HepG2 (cell line): ENCODE data around the gene TRAPPC1. TPM values are rescaled to one million over a fixed set of nuclear protein-coding genes. Genes with fewer than 3 reads are reported as not detected.

ENCODE experiments used
- BRD4 ChIP-seq: sonication (generic); formaldehyde crosslinking; IDR thresholded peaks from 2 replicates; pipeline ENCODE4 v1.4.0; 2020; ENCODE audit warnings: missing genetic modification reagents
- IRF9 ChIP-seq: sonication (generic); formaldehyde crosslinking; IDR thresholded peaks from 2 replicates; pipeline ENCODE4 v1.8.0; 2022; ENCODE audit warnings: missing genetic modification reagents, mild to moderate bottlenecking, borderline replicate concordance
- LCORL ChIP-seq, 2 experiments: fragments of 450-650 bp in 1 of 2; sonication (generic) in 1 of 2; formaldehyde crosslinking in 1 of 2; IDR thresholded peaks; 2 replicates each; pipeline versions ENCODE4 v1.5.0 to v1.6.1; 2017 to 2020; ENCODE audit warnings: antibody characterized with exemption in 1 of 2, missing genetic modification reagents in 1 of 2
- SIX1 ChIP-seq: sonication (generic); formaldehyde crosslinking; IDR thresholded peaks from 2 replicates; pipeline ENCODE4 v1.4.0; 2020; ENCODE audit warnings: missing genetic modification reagents, borderline replicate concordance
- ZFAT ChIP-seq: sonication (generic); formaldehyde crosslinking; conservative IDR thresholded peaks from 2 replicates; pipeline ENCODE4 v1.8.1; 2023; ENCODE audit warnings: missing genetic modification reagents, inconsistent platforms
- ZFX ChIP-seq: sonication (generic); formaldehyde crosslinking; IDR thresholded peaks from 2 replicates; pipeline ENCODE4 v1.4.0; 2020; ENCODE audit warnings: mild to moderate bottlenecking, low read depth, missing genetic modification reagents, moderate library complexity
- ZNF10 ChIP-seq: sonication (generic); formaldehyde crosslinking; IDR thresholded peaks from 2 replicates; pipeline ENCODE4 v1.4.0; 2020; ENCODE audit warnings: mild to moderate bottlenecking, low read depth, missing genetic modification reagents, borderline replicate concordance
- ZNF556 ChIP-seq: sonication (generic); formaldehyde crosslinking; IDR thresholded peaks from 2 replicates; pipeline ENCODE4 v1.4.0; 2020; ENCODE audit warnings: mild to moderate bottlenecking, missing genetic modification reagents, borderline replicate concordance
- ZNF646 ChIP-seq: sonication (generic); formaldehyde crosslinking; IDR thresholded peaks from 2 replicates; pipeline ENCODE4 v1.9.0; 2021; ENCODE audit warnings: mild to moderate bottlenecking, missing genetic modification reagents
- ZNF724P ChIP-seq: sonication (generic); formaldehyde crosslinking; IDR thresholded peaks from 2 replicates; pipeline ENCODE4 v1.8.0; 2022; ENCODE audit warnings: missing genetic modification reagents, borderline replicate concordance
- polyA plus RNA-seq, 8 experiments: library from polyadenylated mRNA; depleted of rRNA in 3 of 8; stranded (reverse) in 7 of 8; unstranded in 1 of 8; fragments of >200 nt; fragmentation: Illumina TruSeq in 4 of 8; extraction: Trizol in 4 of 8; gene quantifications; 2 replicates each; pipeline versions ENCODE4 v1.2.1 to v1.2.3, GENCODE V29; 2011 to 2016; ENCODE audit warnings: low read depth in 4 of 8, missing spikeins in 1 of 8, mixed read lengths in 1 of 8; ENCODE audit not compliant: insufficient read depth in 1 of 8
- total RNA-seq, 5 experiments: library from RNA; depleted of rRNA; stranded (reverse); fragments of >200 nt; fragmentation: Illumina TruSeq; extraction: Trizol; gene quantifications; 2 replicates each; pipeline ENCODE4 v1.2.3, GENCODE V29; 2016; ENCODE audit warnings: low read depth in 1 of 5
- TF ChIP-seq, protein P1 (sequence below): sonication (generic); formaldehyde crosslinking; IDR thresholded peaks from 2 replicates; pipeline ENCODE4 v1.4.0; 2020; ENCODE audit warnings: missing genetic modification reagents, mild to moderate bottlenecking, borderline replicate concordance

TRAPPC1 gene
- total and polyA plus RNA-seq, 2 of the 13 experiments (the other 11 are each of a cell fraction or from before 2014, with no cell fraction given) = 28.1 to 44.9 TPM

DNA sequence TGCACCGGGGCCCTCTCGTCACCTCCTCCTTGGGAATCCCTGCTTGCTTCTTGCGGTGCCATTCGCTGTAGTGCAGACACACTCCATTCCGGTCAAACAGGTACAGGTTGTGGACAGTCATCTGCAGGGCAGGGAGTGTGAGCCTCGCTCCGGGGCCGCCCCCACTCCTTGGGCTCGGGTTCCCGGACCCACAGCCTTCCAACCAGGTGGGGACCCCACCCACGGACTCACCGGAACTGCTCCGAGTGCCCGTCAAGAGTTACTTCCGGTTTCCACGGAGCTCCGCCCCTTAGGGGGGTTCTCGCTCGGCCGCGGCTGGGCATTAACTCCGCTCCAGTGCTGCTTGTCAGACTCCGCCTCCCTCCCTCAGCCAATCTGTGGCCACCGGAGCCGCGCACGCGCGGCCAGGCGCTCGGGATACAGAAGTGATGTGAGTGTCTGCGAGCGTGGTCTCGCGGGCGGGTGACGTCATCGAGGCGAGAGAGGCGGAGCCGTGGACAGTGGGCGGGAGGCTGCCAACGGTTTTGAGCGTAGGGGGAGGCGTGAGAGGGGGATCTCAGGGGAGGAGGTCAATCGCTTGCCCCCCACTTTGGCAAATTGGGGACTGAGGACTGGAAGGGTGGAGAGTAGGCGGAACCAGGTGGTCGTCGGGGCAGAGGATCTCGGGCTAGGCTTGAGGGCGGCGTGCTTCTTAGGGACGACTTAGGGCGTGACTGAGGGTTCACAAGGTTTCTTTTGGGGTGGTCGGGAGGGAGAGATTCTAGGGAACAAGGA is at the start of gene TRAPPC1, which contains the start of gene CNTROB (continued):
- no peak for TF ChIP-seq SIX1
- TF ChIP-seq ZNF556 (CRISPR knock-in tag) = no peak
- TF ChIP-seq LCORL (IDR thresholded peaks at IDR 0.05) = no peak
- peak; percentile 24; the same call in 1 of the 2 replicates for TF ChIP-seq LCORL (CRISPR knock-in tag; IDR thresholded peaks at IDR 0.05)
- no peak for TF ChIP-seq ZNF10
- TF ChIP-seq IRF9 (CRISPR knock-in tag) = no peak
- TF ChIP-seq, protein P1, sequence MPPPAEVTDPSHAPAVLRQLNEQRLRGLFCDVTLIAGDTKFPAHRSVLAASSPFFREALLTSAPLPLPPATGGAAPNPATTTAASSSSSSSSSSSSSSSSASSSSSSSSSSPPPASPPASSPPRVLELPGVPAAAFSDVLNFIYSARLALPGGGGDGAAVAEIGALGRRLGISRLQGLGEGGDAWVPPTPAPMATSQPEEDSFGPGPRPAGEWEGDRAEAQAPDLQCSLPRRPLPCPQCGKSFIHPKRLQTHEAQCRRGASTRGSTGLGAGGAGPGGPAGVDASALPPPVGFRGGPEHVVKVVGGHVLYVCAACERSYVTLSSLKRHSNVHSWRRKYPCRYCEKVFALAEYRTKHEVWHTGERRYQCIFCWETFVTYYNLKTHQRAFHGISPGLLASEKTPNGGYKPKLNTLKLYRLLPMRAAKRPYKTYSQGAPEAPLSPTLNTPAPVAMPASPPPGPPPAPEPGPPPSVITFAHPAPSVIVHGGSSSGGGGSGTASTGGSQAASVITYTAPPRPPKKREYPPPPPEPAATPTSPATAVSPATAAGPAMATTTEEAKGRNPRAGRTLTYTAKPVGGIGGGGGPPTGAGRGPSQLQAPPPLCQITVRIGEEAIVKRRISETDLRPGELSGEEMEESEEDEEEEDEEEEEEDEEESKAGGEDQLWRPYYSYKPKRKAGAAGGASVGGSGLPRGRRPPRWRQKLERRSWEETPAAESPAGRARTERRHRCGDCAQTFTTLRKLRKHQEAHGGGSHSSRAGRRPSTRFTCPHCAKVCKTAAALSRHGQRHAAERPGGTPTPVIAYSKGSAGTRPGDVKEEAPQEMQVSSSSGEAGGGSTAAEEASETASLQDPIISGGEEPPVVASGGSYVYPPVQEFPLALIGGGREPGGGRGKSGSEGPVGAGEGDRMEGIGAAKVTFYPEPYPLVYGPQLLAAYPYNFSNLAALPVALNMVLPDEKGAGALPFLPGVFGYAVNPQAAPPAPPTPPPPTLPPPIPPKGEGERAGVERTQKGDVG (CRISPR knock-in tag) = no peak
- TF ChIP-seq ZFAT (CRISPR knock-in tag) = no peak
- no peak for TF ChIP-seq BRD4 (CRISPR knock-in tag)
- TF ChIP-seq ZNF724P (CRISPR knock-in tag) = no peak
- TF ChIP-seq ZFX (CRISPR knock-in tag) = peak; percentile 74
- TF ChIP-seq ZNF646 (CRISPR knock-in tag) = no peak
